Muscle of leg (tissue), 11 donors: Measurements from ENCODE around the gene PHACTR1. TPM values are rescaled to one million over a fixed set of nuclear protein-coding genes. Genes with fewer than 3 reads are reported as not detected.

Experiments
- DNase-seq: peaks from one replicate; pipeline ENCODE4 v3.0.0; 2013
- H3K27ac ChIP-seq: one replicate; pipeline ENCODE4 v1.5.1; 2013; ENCODE audit warnings: mild to moderate bottlenecking, low read length, control low read depth
- H3K27me3 ChIP-seq: one replicate; pipeline ENCODE4 v1.6.1; 2013; ENCODE audit warnings: low read length; ENCODE audit not compliant: control insufficient read depth, insufficient read depth
- H3K36me3 ChIP-seq: one replicate; pipeline ENCODE4 v1.6.1; 2013; ENCODE audit warnings: low read length; ENCODE audit not compliant: control insufficient read depth, insufficient read depth
- H3K4me1 ChIP-seq: one replicate; pipeline ENCODE4 v1.6.1; 2013; ENCODE audit warnings: low read length; ENCODE audit not compliant: control insufficient read depth, insufficient read depth
- H3K4me3 ChIP-seq: one replicate; pipeline ENCODE4 v1.5.1; 2013; ENCODE audit warnings: low read length, control low read depth
- H3K9me3 ChIP-seq: replicated peaks from 2 replicates; pipeline ENCODE4 v1.6.1; 2013; ENCODE audit warnings: low read depth, low read length; ENCODE audit not compliant: control insufficient read depth
- WGBS: methylation state at CpG from one replicate; pipeline ENCODE4 v1.1.5; 2013; ENCODE audit warnings: missing lambda C conversion rate; ENCODE audit not compliant: insufficient coverage; 5-methylcytosine and 5-hydroxymethylcytosine counted together
- polyA plus RNA-seq, 8 donors: library from polyadenylated mRNA; unstranded; fragments of 120-200 nt; gene quantifications; one replicate each; pipeline versions ENCODE4 v1.2.1 to v1.2.3, GENCODE V29; 2013; ENCODE audit warnings: inconsistent platforms in 1 of 8, low replicate concordance in 1 of 8; ENCODE audit not compliant: insufficient read length in 8 of 8, insufficient read depth in 1 of 8
- total RNA-seq: library from RNA; stranded (reverse); fragments of 120-200 nt; gene quantifications from one replicate; pipeline ENCODE4 v1.2.4, GENCODE V29; 2013

PHACTR1 gene
- total and polyA plus RNA-seq, 9 donors, result 3.8 to 9.4 (median 4.6) TPM

GRCh38 chr6:13101985-13102384 is 385.4 kb downstream of the PHACTR1 start:
- Histone ChIP-seq H3K4me3 (no peak overlapping the region), H3K27ac (no peak overlapping the region), H3K27me3 (no peaks in the 10 kb centered on the region), H3K36me3 (no peaks in the 10 kb centered on the region), H3K9me3 (no peaks in the 10 kb centered on the region), H3K4me1 (no peaks in the 10 kb centered on the region)
- DNase-seq, result no peak
- WGBS, result 20% methylated on average over 1 of the region's 2 CpGs

- no peaks in the 10 kb centered on the region for H3K4me1 ChIP-seq
- no peak for DNase-seq
- H3K4me3 ChIP-seq, result no peak overlapping the region
- H3K27ac ChIP-seq, result no peak overlapping the region
- no peaks in the 10 kb centered on the region for H3K9me3 ChIP-seq
- H3K27me3 ChIP-seq, result no peaks in the 10 kb centered on the region
- H3K36me3 ChIP-seq, result no peaks in the 10 kb centered on the region
These were observed 386.6 kb downstream of the PHACTR1 start for GRCh38 chr6:13103169-13103568.

GRCh38 chr6:13105139-13105538 is 388.6 kb downstream of the PHACTR1 start:
- Histone ChIP-seq H3K9me3 (peaks cover under 1% of the 10 kb centered on the region), H3K4me1 (no peaks in the 10 kb centered on the region), H3K36me3 (no peaks in the 10 kb centered on the region), H3K4me3 (no peak overlapping the region), H3K27ac (no peak overlapping the region), H3K27me3 (no peaks in the 10 kb centered on the region)
- no CpG with 5 or more reads among the region's 5 CpGs for WGBS
- no peak for DNase-seq

- no peaks in the 10 kb centered on the region for H3K27me3 ChIP-seq
- H3K27ac ChIP-seq, result no peak overlapping the region
- no peak for DNase-seq
- H3K9me3 ChIP-seq, result peaks cover 5% of the 10 kb centered on the region
- no peaks in the 10 kb centered on the region for H3K4me1 ChIP-seq
- no peaks in the 10 kb centered on the region for H3K36me3 ChIP-seq
- no peak overlapping the region for H3K4me3 ChIP-seq
These were observed 396.4 kb downstream of the PHACTR1 start for GRCh38 chr6:13112921-13113320.

GRCh38 chr6:13113376-13113775 is 396.8 kb downstream of the PHACTR1 start:
- H3K4me3 ChIP-seq, result no peak overlapping the region
- peaks cover 5% of the 10 kb centered on the region for H3K9me3 ChIP-seq
- WGBS, result no CpG with 5 or more reads among the region's 5 CpGs
- H3K4me1 ChIP-seq, result no peaks in the 10 kb centered on the region
- H3K27ac ChIP-seq, result no peak overlapping the region
- no peaks in the 10 kb centered on the region for H3K27me3 ChIP-seq
- DNase-seq, result no peak
- no peaks in the 10 kb centered on the region for H3K36me3 ChIP-seq

GRCh38 chr6:13113981-13114593 is 397.5 kb downstream of the PHACTR1 start:
- H3K27ac ChIP-seq, result no peak overlapping the region
- no peaks in the 10 kb centered on the region for H3K27me3 ChIP-seq
- H3K9me3 ChIP-seq, result peaks cover 5% of the 10 kb centered on the region
- H3K4me1 ChIP-seq, result no peaks in the 10 kb centered on the region
- H3K4me3 ChIP-seq, result no peak overlapping the region
- 17% methylated on average over 2 of the region's 5 CpGs for WGBS
- peak; percentile 90 for DNase-seq
- H3K36me3 ChIP-seq, result no peaks in the 10 kb centered on the region

- no peaks in the 10 kb centered on the region for H3K9me3 ChIP-seq
- no peaks in the 10 kb centered on the region for H3K36me3 ChIP-seq
- peaks cover 10% of the 10 kb centered on the region for H3K4me1 ChIP-seq
- no CpG with 5 or more reads among the region's 1 CpG for WGBS
- no peak for DNase-seq
- H3K27me3 ChIP-seq, result no peaks in the 10 kb centered on the region
- no peak overlapping the region for H3K27ac ChIP-seq
- H3K4me3 ChIP-seq, result no peak overlapping the region
These were observed 399.6 kb downstream of the PHACTR1 start for GRCh38 chr6:13116155-13116554.

- Histone ChIP-seq H3K4me1 (peaks cover 10% of the 10 kb centered on the region), H3K4me3 (no peak overlapping the region), H3K36me3 (no peaks in the 10 kb centered on the region), H3K9me3 (no peaks in the 10 kb centered on the region), H3K27me3 (no peaks in the 10 kb centered on the region), H3K27ac (no peak overlapping the region)
- DNase-seq, result no peak
- WGBS, result 84% methylated on average over 3 of the region's 6 CpGs
These were observed 401.0 kb downstream of the PHACTR1 start for GRCh38 chr6:13117570-13117969.

GRCh38 chr6:13119549-13119948 is 403.0 kb downstream of the PHACTR1 start:
- H3K4me3 ChIP-seq, result no peak overlapping the region
- no peak overlapping the region for H3K27ac ChIP-seq
- DNase-seq, result no peak

GRCh38 chr6:13120483-13121482 is 404.2 kb downstream of the PHACTR1 start:
- Histone ChIP-seq H3K27ac (no peak overlapping the region), H3K4me3 (no peak overlapping the region), H3K9me3 (no peaks in the 10 kb centered on the region), H3K27me3 (no peaks in the 10 kb centered on the region), H3K4me1 (peaks cover 14% of the 10 kb centered on the region), H3K36me3 (no peaks in the 10 kb centered on the region)
- no peak for DNase-seq
- WGBS, result 65% methylated on average over 5 of the region's 9 CpGs

More at GRCh38 chr6:13119549-13119948, 403.0 kb downstream of the PHACTR1 start:
- 70% methylated on average over 2 of the region's 5 CpGs for WGBS
- H3K9me3 ChIP-seq, result no peaks in the 10 kb centered on the region
- H3K27me3 ChIP-seq, result no peaks in the 10 kb centered on the region
- no peaks in the 10 kb centered on the region for H3K36me3 ChIP-seq
- H3K4me1 ChIP-seq, result peaks cover 14% of the 10 kb centered on the region
